Measurements from ENCODE around the gene RAB26.

Gene RAB26

DNA sequence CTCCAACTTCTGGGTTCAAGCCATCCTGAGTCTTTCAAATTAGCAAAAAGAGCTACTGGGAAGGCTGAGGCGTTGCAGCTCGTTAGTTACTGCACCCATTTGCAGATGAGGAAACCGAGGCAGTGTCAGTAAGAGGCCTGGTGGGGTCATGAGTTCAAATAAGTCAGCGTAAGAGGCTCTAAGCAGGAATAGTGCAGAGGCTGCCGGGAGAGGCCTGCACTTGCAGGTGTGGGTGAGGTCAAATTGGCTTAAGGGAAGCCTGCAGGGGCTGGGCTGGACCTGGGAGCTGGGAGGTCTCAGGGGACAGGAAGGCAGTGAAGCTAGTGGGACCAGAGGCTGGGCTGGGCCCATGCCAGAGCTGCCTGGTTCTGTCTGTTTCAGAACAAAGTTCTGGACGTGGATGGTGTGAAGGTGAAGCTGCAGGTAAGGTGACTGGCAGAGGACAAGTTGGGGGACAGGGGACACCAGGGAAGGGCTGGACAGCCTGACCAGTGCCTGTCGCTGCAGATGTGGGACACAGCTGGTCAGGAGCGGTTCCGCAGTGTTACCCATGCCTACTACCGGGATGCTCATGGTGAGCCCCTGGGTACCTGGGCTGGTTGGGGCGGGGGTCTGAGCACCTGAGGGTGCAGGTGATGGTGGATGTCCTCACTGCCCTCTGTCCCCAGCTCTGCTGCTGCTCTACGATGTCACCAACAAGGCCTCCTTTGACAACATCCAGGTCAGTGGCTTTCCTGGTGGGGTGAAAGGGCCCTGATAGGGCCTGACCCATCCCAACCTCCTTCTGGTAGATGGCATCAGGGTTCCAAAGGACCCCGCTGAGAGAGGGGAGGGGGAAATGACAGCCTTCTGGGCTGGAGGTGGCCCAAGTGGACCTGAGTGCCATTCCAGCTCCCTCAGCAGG is 3.0 kb downstream of the RAB26 start:
- H3K4me3 ChIP-seq (ENCODE audit: low read depth, low read length), result no peak overlapping the region
- ChIA-PET POLR2A (interaction anchor here (0.6 to 2.2 kb wide), 8 partner anchors 10 to 388 kb away, joined by 3 to 12 read pairs (median 4); partner anchors contain the start of genes MLST8 and RPS2), CTCF (interaction anchor here (0.6 to 2.1 kb wide), 8 partner anchors 10 to 273 kb away, joined by 3 to 18 read pairs (median 4); partner anchors contain the start of gene PKD1)
- no peak overlapping the region for H3K27ac ChIP-seq (ENCODE audit: extremely low read depth, low read depth, low read length)
- TF ChIP-seq ZNF549 (tag by site-specific recombination; IDR thresholded peaks at IDR 0.05), result no peak
- TF ChIP-seq KLF16 (tag by site-specific recombination; IDR thresholded peaks at IDR 0.05), result 0 out of 2 replicates have a peak, but pooled peaks have one; percentile 0
- TF ChIP-seq ZNF561 (tag by site-specific recombination; IDR thresholded peaks at IDR 0.05; ENCODE audit: borderline replicate concordance), result no peak
- no peak for TF ChIP-seq ZNF701 (tag by site-specific recombination; IDR thresholded peaks at IDR 0.05)
- TF ChIP-seq ZNF426 (tag by site-specific recombination; IDR thresholded peaks at IDR 0.05), result no peak
- peak; percentile 67 for TF ChIP-seq ZNF600 (tag by site-specific recombination; IDR thresholded peaks at IDR 0.05)
- peak; percentile 88 for TF ChIP-seq BCL11B (tag by site-specific recombination; IDR thresholded peaks at IDR 0.05; ENCODE audit: low read depth)
- TF ChIP-seq ZXDB (tag by site-specific recombination; IDR thresholded peaks at IDR 0.05), result peak; percentile 35; the same call in 1 of the 2 replicates
- TF ChIP-seq ZNF121 (tag by site-specific recombination; IDR thresholded peaks at IDR 0.05), result peak; percentile 91
- TF ChIP-seq BCL11A (tag by site-specific recombination; IDR thresholded peaks at IDR 0.05; ENCODE audit: low read depth), result peak; percentile 79; the same call in 1 of the 2 replicates
- 0 out of 2 replicates have a peak, but pooled peaks have one; percentile 0 for TF ChIP-seq SP3 (tag by site-specific recombination; IDR thresholded peaks at IDR 0.05)
- no peak for TF ChIP-seq GLIS1 (tag by site-specific recombination; IDR thresholded peaks at IDR 0.05)
- 0 out of 2 replicates have a peak, but pooled peaks have one; percentile 14 for TF ChIP-seq ZBTB17 (tag by site-specific recombination; IDR thresholded peaks at IDR 0.05)
- TF ChIP-seq ZNF37A (tag by site-specific recombination; IDR thresholded peaks at IDR 0.05), result no peak
- TF ChIP-seq ZNF785 (tag by site-specific recombination; IDR thresholded peaks at IDR 0.05), result no peak
- TF ChIP-seq OSR2 (tag by site-specific recombination; IDR thresholded peaks at IDR 0.05), result 0 out of 2 replicates have a peak, but pooled peaks have one; percentile 6
- TF ChIP-seq, protein P1, sequence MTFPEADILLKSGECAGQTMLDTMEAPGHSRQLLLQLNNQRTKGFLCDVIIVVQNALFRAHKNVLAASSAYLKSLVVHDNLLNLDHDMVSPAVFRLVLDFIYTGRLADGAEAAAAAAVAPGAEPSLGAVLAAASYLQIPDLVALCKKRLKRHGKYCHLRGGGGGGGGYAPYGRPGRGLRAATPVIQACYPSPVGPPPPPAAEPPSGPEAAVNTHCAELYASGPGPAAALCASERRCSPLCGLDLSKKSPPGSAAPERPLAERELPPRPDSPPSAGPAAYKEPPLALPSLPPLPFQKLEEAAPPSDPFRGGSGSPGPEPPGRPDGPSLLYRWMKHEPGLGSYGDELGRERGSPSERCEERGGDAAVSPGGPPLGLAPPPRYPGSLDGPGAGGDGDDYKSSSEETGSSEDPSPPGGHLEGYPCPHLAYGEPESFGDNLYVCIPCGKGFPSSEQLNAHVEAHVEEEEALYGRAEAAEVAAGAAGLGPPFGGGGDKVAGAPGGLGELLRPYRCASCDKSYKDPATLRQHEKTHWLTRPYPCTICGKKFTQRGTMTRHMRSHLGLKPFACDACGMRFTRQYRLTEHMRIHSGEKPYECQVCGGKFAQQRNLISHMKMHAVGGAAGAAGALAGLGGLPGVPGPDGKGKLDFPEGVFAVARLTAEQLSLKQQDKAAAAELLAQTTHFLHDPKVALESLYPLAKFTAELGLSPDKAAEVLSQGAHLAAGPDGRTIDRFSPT (tag by site-specific recombination; IDR thresholded peaks at IDR 0.05), result 0 out of 2 replicates have a peak, but pooled peaks have one; percentile 40
- no peak for TF ChIP-seq ZNF174 (tag by site-specific recombination; IDR thresholded peaks at IDR 0.05)
- peaks cover 4% of the 10 kb centered on the region for H3K4me1 ChIP-seq (ENCODE audit: control insufficient read depth, insufficient read depth, low read length)
- no peaks in the 10 kb centered on the region for H3K9me3 ChIP-seq (ENCODE audit: control insufficient read depth, insufficient read depth, low read depth, low read length)
- H3K36me3 ChIP-seq (ENCODE audit: control insufficient read depth in 2 of 2, insufficient read depth in 1 of 2, low read length in 2 of 2), result peaks cover 0 to 40% of the 10 kb centered on the region in 2 experiments; a peak in 2 of 3 replicates

DNA sequence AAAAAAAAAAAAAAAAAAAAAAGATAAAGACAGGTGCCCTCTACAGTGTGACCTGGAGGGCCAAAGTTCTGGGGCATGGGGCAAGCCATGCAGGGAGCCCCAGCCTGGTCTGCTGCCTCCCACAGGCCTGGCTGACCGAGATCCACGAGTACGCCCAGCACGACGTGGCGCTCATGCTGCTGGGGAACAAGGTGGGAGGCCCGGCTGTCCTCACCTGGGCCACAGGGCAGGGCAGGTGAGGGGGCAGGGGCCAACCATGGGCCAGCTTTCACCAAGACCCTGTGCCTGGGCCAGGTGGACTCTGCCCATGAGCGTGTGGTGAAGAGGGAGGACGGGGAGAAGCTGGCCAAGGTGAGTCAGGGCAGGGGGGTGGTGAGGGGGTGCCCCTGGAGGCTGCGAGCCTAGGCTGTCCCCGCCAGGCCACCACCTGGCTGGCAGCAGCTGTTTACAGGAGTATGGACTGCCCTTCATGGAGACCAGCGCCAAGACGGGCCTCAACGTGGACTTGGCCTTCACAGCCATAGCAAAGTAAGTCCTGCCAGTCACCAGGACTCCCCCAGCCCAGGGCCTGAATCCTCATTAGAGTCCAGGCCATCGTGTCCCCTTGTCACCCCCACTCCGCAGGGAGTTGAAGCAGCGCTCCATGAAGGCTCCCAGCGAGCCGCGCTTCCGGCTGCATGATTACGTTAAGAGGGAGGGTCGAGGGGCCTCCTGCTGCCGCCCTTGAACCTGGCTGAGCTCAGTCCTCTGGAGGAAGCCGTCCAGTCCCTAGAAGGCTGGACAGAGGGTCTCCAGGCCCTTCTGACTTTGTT is 4.5 kb downstream of the RAB26 start:
- peaks cover 0 to 42% of the 10 kb centered on the region in 2 experiments; a peak in 2 of 3 replicates for H3K36me3 ChIP-seq (ENCODE audit: control insufficient read depth in 2 of 2, insufficient read depth in 1 of 2, low read length in 2 of 2)
- H3K4me1 ChIP-seq (ENCODE audit: control insufficient read depth, insufficient read depth, low read length), result peaks cover 4% of the 10 kb centered on the region
- peak overlapping the region; percentile 13; the same call in 1 of the 2 replicates for H3K27ac ChIP-seq (ENCODE audit: extremely low read depth, low read depth, low read length)
- CTCF ChIA-PET, result interaction anchor here (0.7 to 3.8 kb wide), 9 partner anchors 9 to 262 kb away, joined by 3 to 26 read pairs (median 3); no protein-coding TSS in a partner anchor
- H3K4me3 ChIP-seq (ENCODE audit: low read depth, low read length), result peak overlapping the region; percentile 64
- POLR2A ChIA-PET, result interaction anchor here (0.5 to 2.2 kb wide), 6 partner anchors 8 to 188 kb away, joined by 3 to 8 read pairs (median 4); partner anchors contain the start of gene RPS2
- H3K9me3 ChIP-seq (ENCODE audit: control insufficient read depth, insufficient read depth, low read depth, low read length), result no peaks in the 10 kb centered on the region
- TF ChIP-seq ZIC2 (tag by site-specific recombination; IDR thresholded peaks at IDR 0.05) (peak; percentile 46), ZSCAN23 (tag by site-specific recombination; IDR thresholded peaks at IDR 0.05) (no peak), TCF7L2 (IDR thresholded peaks at IDR 0.05; ENCODE audit: borderline replicate concordance, low read depth, low read length) (no peak), ZNF146 (tag by site-specific recombination; IDR thresholded peaks at IDR 0.05) (0 out of 2 replicates have a peak, but pooled peaks have one; percentile 29), ZNF561 (tag by site-specific recombination; IDR thresholded peaks at IDR 0.05; ENCODE audit: borderline replicate concordance) (0 out of 2 replicates have a peak, but pooled peaks have one; percentile 45), SCRT1 (tag by site-specific recombination; IDR thresholded peaks at IDR 0.05; ENCODE audit: borderline replicate concordance) (no peak)
- TF ChIP-seq, protein P2, sequence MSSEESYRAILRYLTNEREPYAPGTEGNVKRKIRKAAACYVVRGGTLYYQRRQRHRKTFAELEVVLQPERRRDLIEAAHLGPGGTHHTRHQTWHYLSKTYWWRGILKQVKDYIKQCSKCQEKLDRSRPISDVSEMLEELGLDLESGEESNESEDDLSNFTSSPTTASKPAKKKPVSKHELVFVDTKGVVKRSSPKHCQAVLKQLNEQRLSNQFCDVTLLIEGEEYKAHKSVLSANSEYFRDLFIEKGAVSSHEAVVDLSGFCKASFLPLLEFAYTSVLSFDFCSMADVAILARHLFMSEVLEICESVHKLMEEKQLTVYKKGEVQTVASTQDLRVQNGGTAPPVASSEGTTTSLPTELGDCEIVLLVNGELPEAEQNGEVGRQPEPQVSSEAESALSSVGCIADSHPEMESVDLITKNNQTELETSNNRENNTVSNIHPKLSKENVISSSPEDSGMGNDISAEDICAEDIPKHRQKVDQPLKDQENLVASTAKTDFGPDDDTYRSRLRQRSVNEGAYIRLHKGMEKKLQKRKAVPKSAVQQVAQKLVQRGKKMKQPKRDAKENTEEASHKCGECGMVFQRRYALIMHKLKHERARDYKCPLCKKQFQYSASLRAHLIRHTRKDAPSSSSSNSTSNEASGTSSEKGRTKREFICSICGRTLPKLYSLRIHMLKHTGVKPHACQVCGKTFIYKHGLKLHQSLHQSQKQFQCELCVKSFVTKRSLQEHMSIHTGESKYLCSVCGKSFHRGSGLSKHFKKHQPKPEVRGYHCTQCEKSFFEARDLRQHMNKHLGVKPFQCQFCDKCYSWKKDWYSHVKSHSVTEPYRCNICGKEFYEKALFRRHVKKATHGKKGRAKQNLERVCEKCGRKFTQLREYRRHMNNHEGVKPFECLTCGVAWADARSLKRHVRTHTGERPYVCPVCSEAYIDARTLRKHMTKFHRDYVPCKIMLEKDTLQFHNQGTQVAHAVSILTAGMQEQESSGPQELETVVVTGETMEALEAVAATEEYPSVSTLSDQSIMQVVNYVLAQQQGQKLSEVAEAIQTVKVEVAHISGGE (tag by site-specific recombination; conservative IDR thresholded peaks at IDR 0.05; ENCODE audit: low read depth), result 0 out of 2 replicates have a peak, but pooled peaks have one; percentile 32
- TF ChIP-seq, protein P3, sequence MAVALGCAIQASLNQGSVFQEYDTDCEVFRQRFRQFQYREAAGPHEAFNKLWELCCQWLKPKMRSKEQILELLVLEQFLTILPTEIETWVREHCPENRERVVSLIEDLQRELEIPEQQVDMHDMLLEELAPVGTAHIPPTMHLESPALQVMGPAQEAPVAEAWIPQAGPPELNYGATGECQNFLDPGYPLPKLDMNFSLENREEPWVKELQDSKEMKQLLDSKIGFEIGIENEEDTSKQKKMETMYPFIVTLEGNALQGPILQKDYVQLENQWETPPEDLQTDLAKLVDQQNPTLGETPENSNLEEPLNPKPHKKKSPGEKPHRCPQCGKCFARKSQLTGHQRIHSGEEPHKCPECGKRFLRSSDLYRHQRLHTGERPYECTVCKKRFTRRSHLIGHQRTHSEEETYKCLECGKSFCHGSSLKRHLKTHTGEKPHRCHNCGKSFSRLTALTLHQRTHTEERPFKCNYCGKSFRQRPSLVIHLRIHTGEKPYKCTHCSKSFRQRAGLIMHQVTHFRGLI (tag by site-specific recombination; IDR thresholded peaks at IDR 0.05), result no peak

Measured in HEK293 (cell line).